Naive B cell (primary cell): ENCODE results near the gene PAN3. TPM values are rescaled to one million over a fixed set of nuclear protein-coding genes. Genes with fewer than 3 reads are reported as not detected.

Source experiments
- ATAC-seq, 2 donors: fragments of 150-1000 bp; cut with Tn5 transposase; 2 replicates each; pipeline ENCODE4 v1.10.0; 2021; ENCODE audit warnings: low read depth in 2 of 2, mild to moderate bottlenecking in 2 of 2, moderate library complexity in 2 of 2
- DNase-seq: peaks from one replicate; pipeline ENCODE4 v3.0.0; 2022
- H3K27ac Mint-ChIP-seq, 6 donors: one replicate each; pipeline ENCODE4 v1.8.0; 2020 to 2022; ENCODE audit warnings: mild to moderate bottlenecking in 6 of 6, mixed read lengths in 6 of 6, moderate library complexity in 5 of 6, inconsistent platforms in 2 of 6
- H3K27me3 Mint-ChIP-seq, 3 donors: one replicate each; pipeline ENCODE4 v1.8.0; 2021 to 2022; ENCODE audit warnings: mixed read lengths in 3 of 3, mild to moderate bottlenecking in 1 of 3
- H3K36me3 Mint-ChIP-seq, 2 donors: one replicate each; pipeline ENCODE4 v1.8.0; 2020 to 2022; ENCODE audit warnings: mixed read lengths in 2 of 2, inconsistent platforms in 1 of 2, mild to moderate bottlenecking in 1 of 2
- H3K4me1 Mint-ChIP-seq, 3 donors: one replicate each; pipeline ENCODE4 v1.8.0; 2020 to 2022; ENCODE audit warnings: mixed read lengths in 3 of 3, inconsistent platforms in 1 of 3, mild to moderate bottlenecking in 1 of 3, moderate library complexity in 1 of 3
- H3K4me3 Mint-ChIP-seq, 8 donors: one replicate each; pipeline ENCODE4 v1.8.0; 2020 to 2022; ENCODE audit warnings: mild to moderate bottlenecking in 8 of 8, mixed read lengths in 8 of 8, moderate library complexity in 8 of 8, inconsistent platforms in 2 of 8
- H3K9me3 Mint-ChIP-seq, 7 donors: one replicate each; pipeline ENCODE4 v1.8.0; 2020 to 2022; ENCODE audit warnings: mixed read lengths in 7 of 7, mild to moderate bottlenecking in 5 of 7, inconsistent platforms in 2 of 7, moderate library complexity in 1 of 7
- polyA plus RNA-seq, 6 donors: library from polyadenylated mRNA; unstranded; fragments of 300-500 nt; fragmentation: Illumina TruSeq; gene quantifications; one replicate each; pipeline ENCODE4 v1.2.3, GENCODE V29; 2021; ENCODE audit warnings: low read depth in 6 of 6

Gene PAN3
- polyA plus RNA-seq, 6 donors from 2014 or later = 6.3 to 11.2 (median 7.5) TPM

DNA sequence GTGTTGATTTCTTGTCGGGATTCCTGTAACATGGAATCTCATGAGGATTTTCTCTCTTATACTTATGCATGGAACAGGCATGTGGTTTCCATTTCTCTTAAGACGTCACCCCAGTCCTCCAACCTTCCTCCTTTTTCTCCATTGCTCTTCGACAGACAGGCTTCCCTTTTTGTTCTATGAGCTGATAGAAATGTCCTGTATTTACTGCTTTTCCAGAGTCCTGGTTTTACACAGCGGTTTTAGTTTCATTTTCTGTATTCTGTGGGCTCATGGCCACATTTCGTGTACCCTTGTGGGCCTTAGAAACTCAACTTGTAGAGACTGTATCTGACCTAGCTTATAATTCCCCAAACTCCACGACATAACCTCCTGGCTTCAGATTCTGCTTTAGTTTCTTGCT, 113.1 kb downstream of the PAN3 start:
- DNase-seq (no peak), ATAC-seq (no peak)
- Mint-ChIP-seq H3K4me1 (peaks cover 49 to 76% (median 66%) of the 10 kb centered on the region in 3 donors), H3K4me3 (peak overlapping the region in 5 of 8 donors; percentile 25 to 75 (median 60)), H3K27me3 (no peaks in the 10 kb centered on the region), H3K9me3 (peaks cover 0 to 12% (median under 1%) of the 10 kb centered on the region in 7 donors), H3K36me3 (peaks cover 24 to 48% of the 10 kb centered on the region in 2 donors), H3K27ac (peak overlapping the region; percentile 57 to 97 (median 71))

DNA sequence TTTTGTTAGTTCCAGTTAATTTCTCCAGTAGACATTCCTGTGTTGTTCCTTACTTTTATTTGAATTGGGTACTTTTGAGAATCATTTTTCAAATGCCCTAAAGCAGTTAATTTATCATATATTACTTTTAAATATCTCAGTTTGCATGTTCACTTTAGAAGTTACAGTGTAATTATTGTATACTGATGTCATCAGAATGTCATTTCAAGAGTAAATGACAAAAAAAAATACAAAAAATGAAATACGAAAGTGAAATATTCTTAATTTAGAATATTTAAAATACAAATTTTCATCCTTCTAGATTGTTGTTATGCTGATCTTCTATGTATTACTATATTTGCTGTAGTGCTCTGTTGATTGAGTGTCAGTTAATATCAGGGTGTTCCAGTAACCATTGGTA, 114.2 kb downstream of the PAN3 start:
- Mint-ChIP-seq H3K36me3 (peaks cover 29 to 46% of the 10 kb centered on the region in 2 donors), H3K4me3 (peak overlapping the region in 2 of 8 donors; percentile 24 to 66), H3K27ac (peak overlapping the region in 3 of 6 donors; percentile 12 to 85 (median 84))

GRCh38 chr13:28257305-28257704, 119.0 kb downstream of the PAN3 start:
- peak overlapping the region in 1 of 6 donors; percentile 1 for H3K27ac Mint-ChIP-seq

More for the DNA sequence above, 114.2 kb downstream of the PAN3 start:
- no peak for DNase-seq
- ATAC-seq = no peak
- H3K4me1 Mint-ChIP-seq = peaks cover 45 to 70% (median 62%) of the 10 kb centered on the region in 3 donors
- peaks cover 0 to 11% (median 0%) of the 10 kb centered on the region in 7 donors for H3K9me3 Mint-ChIP-seq
- H3K27me3 Mint-ChIP-seq = no peaks in the 10 kb centered on the region

GRCh38 chr13:28258417-28258816, 120.1 kb downstream of the PAN3 start:
- no peak for DNase-seq
- no peaks in the 10 kb centered on the region for H3K27me3 Mint-ChIP-seq
- peaks cover 0 to 4% (median 0%) of the 10 kb centered on the region in 7 donors for H3K9me3 Mint-ChIP-seq
- ATAC-seq = no peak
- H3K27ac Mint-ChIP-seq = peak overlapping the region in 2 of 6 donors; percentile 76 to 77
- H3K4me3 Mint-ChIP-seq = peak overlapping the region in 2 of 8 donors; percentile 3 to 33
- H3K36me3 Mint-ChIP-seq = peaks cover 24 to 27% of the 10 kb centered on the region in 2 donors
- peaks cover 31 to 32% (median 31%) of the 10 kb centered on the region in 3 donors for H3K4me1 Mint-ChIP-seq

More at GRCh38 chr13:28257305-28257704, 119.0 kb downstream of the PAN3 start:
- Mint-ChIP-seq H3K9me3 (no peaks in the 10 kb centered on the region), H3K36me3 (peaks cover 14 to 16% of the 10 kb centered on the region in 2 donors), H3K27me3 (no peaks in the 10 kb centered on the region), H3K4me1 (peaks cover 31 to 39% (median 35%) of the 10 kb centered on the region in 3 donors), H3K4me3 (no peak overlapping the region)
- DNase-seq (no peak), ATAC-seq (no peak)

- ATAC-seq (no peak), DNase-seq (no peak)
- Mint-ChIP-seq H3K27ac (peak overlapping the region in 4 of 6 donors; percentile 7 to 80 (median 54)), H3K9me3 (peaks cover 2 to 20% (median 12%) of the 10 kb centered on the region in 7 donors), H3K36me3 (peaks cover 34 to 36% of the 10 kb centered on the region in 2 donors), H3K4me1 (peaks cover 16 to 29% (median 22%) of the 10 kb centered on the region in 3 donors), H3K4me3 (peak overlapping the region in 3 of 8 donors; percentile 17 to 45 (median 37)), H3K27me3 (no peaks in the 10 kb centered on the region)
Measured at GRCh38 chr13:28267497-28267896, 129.2 kb downstream of the PAN3 start.

GRCh38 chr13:28268800-28269223, 130.5 kb downstream of the PAN3 start:
- ATAC-seq (peak; percentile 96 to 97), DNase-seq (peak; percentile 79)
- H3K27me3 Mint-ChIP-seq = no peaks in the 10 kb centered on the region
- peaks cover 23 to 24% of the 10 kb centered on the region in 2 donors for H3K36me3 Mint-ChIP-seq
- H3K27ac Mint-ChIP-seq = peak overlapping the region in 4 of 6 donors; percentile 33 to 86 (median 70)
- peaks cover 2 to 20% (median 12%) of the 10 kb centered on the region in 7 donors for H3K9me3 Mint-ChIP-seq
- H3K4me1 Mint-ChIP-seq = peaks cover 16 to 29% (median 17%) of the 10 kb centered on the region in 3 donors
- H3K4me3 Mint-ChIP-seq = peak overlapping the region; percentile 34 to 82 (median 58)

DNA sequence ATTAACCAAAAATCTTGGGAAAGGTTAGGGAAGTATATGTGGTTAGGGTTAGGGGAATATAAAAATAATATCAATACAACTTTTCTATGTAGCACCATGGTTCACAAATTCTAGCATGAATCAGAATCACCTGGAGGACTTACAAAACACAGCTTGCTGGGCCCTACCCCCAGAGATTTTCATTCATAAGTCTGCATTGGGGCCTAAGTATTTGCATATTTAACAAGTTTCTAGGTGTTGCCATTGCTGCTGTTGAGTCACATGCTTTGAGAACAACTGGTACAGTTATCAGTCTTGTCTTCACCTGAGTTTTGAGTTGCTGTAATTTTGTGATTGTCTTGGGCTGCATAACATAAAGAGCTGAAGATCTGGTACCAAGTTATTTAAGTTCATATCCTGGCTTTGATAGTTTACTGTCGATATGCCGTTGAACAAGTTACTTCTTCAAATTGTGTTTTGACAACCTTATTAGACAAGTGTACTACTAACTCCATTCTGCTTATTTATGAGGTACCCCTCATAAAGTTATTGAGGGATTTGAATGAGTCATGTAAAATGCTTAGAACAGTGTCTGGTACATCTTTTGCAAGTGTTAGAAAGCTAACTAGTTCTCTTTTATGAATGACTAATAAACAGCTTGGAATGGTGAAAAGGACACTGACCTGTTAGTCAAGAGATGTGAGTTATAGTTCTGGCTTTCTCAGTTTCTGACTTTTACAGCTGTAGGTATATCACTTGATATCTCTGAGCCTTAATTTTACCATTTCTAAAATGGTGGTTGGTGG, 132.9 kb downstream of the PAN3 start:
- ATAC-seq (no peak), DNase-seq (no peak)
- Mint-ChIP-seq H3K9me3 (peaks cover 2 to 20% (median 11%) of the 10 kb centered on the region in 7 donors), H3K27ac (no peak overlapping the region), H3K27me3 (no peaks in the 10 kb centered on the region), H3K36me3 (peaks cover 26 to 27% of the 10 kb centered on the region in 2 donors), H3K4me1 (peaks cover 16 to 29% (median 16%) of the 10 kb centered on the region in 3 donors), H3K4me3 (no peak overlapping the region)

GRCh38 chr13:28273919-28274318, 135.6 kb downstream of the PAN3 start:
- no peaks in the 10 kb centered on the region for H3K27me3 Mint-ChIP-seq
- H3K36me3 Mint-ChIP-seq = peaks cover 8 to 15% of the 10 kb centered on the region in 2 donors
- ATAC-seq = no peak
- no peaks in the 10 kb centered on the region for H3K9me3 Mint-ChIP-seq
- peaks cover 3 to 12% (median 7%) of the 10 kb centered on the region in 3 donors for H3K4me1 Mint-ChIP-seq
- no peak for DNase-seq
- H3K27ac Mint-ChIP-seq = no peak overlapping the region
- no peak overlapping the region for H3K4me3 Mint-ChIP-seq

DNA sequence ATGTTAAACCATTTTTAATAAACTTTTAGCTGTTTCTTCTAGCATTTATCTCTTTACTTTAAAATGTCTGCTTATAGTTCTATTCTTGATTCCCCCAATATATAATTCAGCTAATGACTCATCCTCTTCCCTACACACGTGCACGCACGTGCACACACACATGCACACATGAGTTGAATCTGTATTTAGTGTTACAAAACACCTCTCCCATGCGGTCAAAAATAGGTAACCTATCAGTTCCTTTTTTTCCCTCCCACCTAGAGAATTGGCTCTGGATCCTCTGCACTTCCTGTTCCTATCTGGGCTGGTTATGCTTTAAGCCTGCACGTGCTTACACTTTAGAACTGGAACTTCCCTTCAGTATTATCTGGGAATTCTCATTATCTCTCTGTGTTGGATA, 144.1 kb downstream of the PAN3 start:
- Mint-ChIP-seq H3K27me3 (no peaks in the 10 kb centered on the region), H3K9me3 (no peaks in the 10 kb centered on the region), H3K4me1 (peaks cover 3 to 5% (median 4%) of the 10 kb centered on the region in 3 donors), H3K36me3 (peaks cover 36% of the 10 kb centered on the region in 2 donors), H3K4me3 (peak overlapping the region in 1 of 8 donors; percentile 4), H3K27ac (no peak overlapping the region)
- ATAC-seq (no peak), DNase-seq (no peak)

DNA sequence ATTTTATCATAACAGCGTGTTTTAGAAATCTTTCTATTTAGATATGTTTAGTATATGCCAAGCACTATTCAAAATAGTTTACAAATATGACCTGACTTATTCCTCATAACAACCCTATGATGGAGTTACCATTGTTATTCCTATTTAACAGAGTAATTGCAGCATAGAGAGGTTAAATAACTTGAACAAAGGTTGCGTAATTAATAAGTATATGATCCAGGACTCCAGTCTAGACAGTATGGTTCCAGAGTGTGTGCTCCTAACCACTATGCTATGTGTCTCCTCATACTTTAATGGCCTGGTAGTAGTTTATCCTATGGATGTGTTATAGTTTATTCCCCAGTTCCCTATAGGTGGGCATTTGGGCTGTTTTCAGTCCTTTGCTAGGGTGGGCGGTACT, 145.3 kb downstream of the PAN3 start:
- H3K4me1 Mint-ChIP-seq = peaks cover 3 to 5% (median 4%) of the 10 kb centered on the region in 3 donors

GRCh38 chr13:28286263-28286662, 147.9 kb downstream of the PAN3 start:
- no peaks in the 10 kb centered on the region for H3K27me3 Mint-ChIP-seq
- peak overlapping the region in 3 of 6 donors; percentile 5 to 27 (median 16) for H3K27ac Mint-ChIP-seq
- H3K9me3 Mint-ChIP-seq = no peaks in the 10 kb centered on the region
- ATAC-seq (no peak), DNase-seq (no peak)
- no peak overlapping the region for H3K4me3 Mint-ChIP-seq
- peaks cover 25 to 27% of the 10 kb centered on the region in 2 donors for H3K36me3 Mint-ChIP-seq
- H3K4me1 Mint-ChIP-seq = peaks cover 3 to 5% (median 4%) of the 10 kb centered on the region in 3 donors

More for the DNA sequence above, 145.3 kb downstream of the PAN3 start:
- Mint-ChIP-seq H3K4me3 (no peak overlapping the region), H3K27me3 (no peaks in the 10 kb centered on the region), H3K36me3 (peaks cover 35 to 40% of the 10 kb centered on the region in 2 donors), H3K9me3 (no peaks in the 10 kb centered on the region), H3K27ac (no peak overlapping the region)
- ATAC-seq (no peak), DNase-seq (no peak)

DNA sequence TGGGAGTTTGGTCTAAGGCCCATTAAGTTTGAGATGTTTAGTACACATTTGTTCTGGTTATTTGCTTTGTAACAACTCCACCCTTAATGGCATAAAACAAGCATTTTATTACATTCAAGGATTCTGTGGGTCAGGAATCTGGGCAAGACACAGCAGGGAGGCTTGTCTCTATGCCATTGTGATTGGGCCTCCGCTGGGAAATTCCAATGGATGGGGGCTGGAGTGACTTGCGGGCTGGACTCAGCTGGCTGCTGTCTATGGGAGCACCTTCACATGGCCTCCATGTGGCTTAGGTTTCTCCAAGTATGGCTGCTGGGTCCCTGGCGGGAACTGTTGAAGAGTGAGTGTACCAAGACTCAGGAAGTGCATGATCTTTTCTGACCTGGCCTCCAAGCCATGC, 159.0 kb downstream of the PAN3 start:
- H3K4me1 Mint-ChIP-seq = peaks cover 8 to 15% (median 11%) of the 10 kb centered on the region in 3 donors
- peak overlapping the region in 5 of 6 donors; percentile 3 to 87 (median 42) for H3K27ac Mint-ChIP-seq
- no peak overlapping the region for H3K4me3 Mint-ChIP-seq
- DNase-seq = no peak
- peaks cover 0 to 2% (median 0%) of the 10 kb centered on the region in 7 donors for H3K9me3 Mint-ChIP-seq
- no peaks in the 10 kb centered on the region for H3K27me3 Mint-ChIP-seq
- no peak for ATAC-seq
- H3K36me3 Mint-ChIP-seq = peaks cover 8 to 16% of the 10 kb centered on the region in 2 donors

GRCh38 chr13:28299916-28300315, 161.6 kb downstream of the PAN3 start:
- no peak for ATAC-seq
- Mint-ChIP-seq H3K4me1 (peaks cover 8 to 15% (median 15%) of the 10 kb centered on the region in 3 donors), H3K27ac (peak overlapping the region in 1 of 6 donors; percentile 12), H3K4me3 (no peak overlapping the region), H3K36me3 (peaks cover 8 to 12% of the 10 kb centered on the region in 2 donors), H3K27me3 (no peaks in the 10 kb centered on the region), H3K9me3 (peaks cover 0 to 2% (median 0%) of the 10 kb centered on the region in 7 donors)
- no peak for DNase-seq
